HepG2 (cell line): Measurements from ENCODE around the gene GPC6. TPM values are rescaled to one million over a fixed set of nuclear protein-coding genes. Genes with fewer than 3 reads are reported as not detected.

ENCODE experiments used
- ARNT2 ChIP-seq: sonication (generic); formaldehyde crosslinking; IDR thresholded peaks from 2 replicates; pipeline ENCODE4 v1.8.0; 2022; ENCODE audit warnings: mild to moderate bottlenecking, low read depth, missing genetic modification reagents, moderate library complexity
- CBX2 ChIP-seq, 2 experiments: fragments of 200-600 bp in 1 of 2; sonication (generic); formaldehyde crosslinking in 1 of 2; IDR thresholded peaks; 2 replicates each; pipeline versions ENCODE4 v1.7.0 to v1.8.1; 2018 to 2022; ENCODE audit warnings: low read depth in 2 of 2, low read length in 1 of 2, mild to moderate bottlenecking in 1 of 2, missing genetic modification reagents in 1 of 2
- GTF2F1 ChIP-seq: fragments of 150-350 bp; IDR thresholded peaks from 2 replicates; pipeline ENCODE4 v1.6.1; 2014; ENCODE audit warnings: low read length
- HDAC2 ChIP-seq: sonication (generic); formaldehyde crosslinking; IDR thresholded peaks from 2 replicates; pipeline ENCODE4 v1.4.0; 2020; ENCODE audit warnings: missing genetic modification reagents
- HINFP ChIP-seq: sonication (generic); formaldehyde crosslinking; IDR thresholded peaks from 2 replicates; pipeline ENCODE4 v1.4.0; 2020; ENCODE audit warnings: low read depth, mild to moderate bottlenecking, missing genetic modification reagents
- HMGA1 ChIP-seq: sonication (generic); formaldehyde crosslinking; conservative IDR thresholded peaks from 2 replicates; pipeline ENCODE4 v1.4.0; 2020; ENCODE audit warnings: missing genetic modification reagents
- KLF6 ChIP-seq: IDR thresholded peaks from 2 replicates; pipeline ENCODE4 v1.8.0; 2016; ENCODE audit warnings: missing biosample characterization, missing genetic modification reagents
- NFKBIZ ChIP-seq: IDR thresholded peaks from 2 replicates; pipeline ENCODE4 v1.6.1; 2018; ENCODE audit warnings: missing genetic modification reagents, missing compliant biosample characterization
- RCOR2 ChIP-seq: IDR thresholded peaks from 2 replicates; pipeline ENCODE4 v1.6.1; 2016; ENCODE audit warnings: missing biosample characterization, missing genetic modification reagents
- RXRA ChIP-seq: sonication (generic); formaldehyde crosslinking; IDR thresholded peaks from 2 replicates; pipeline ENCODE4 v1.5.1; 2020; ENCODE audit warnings: missing genetic modification reagents
- SMC3 ChIP-seq: IDR thresholded peaks from 2 replicates; pipeline ENCODE4 v1.6.1; 2011; ENCODE audit warnings: low read length, improper control_type of control experiment
- UBTF ChIP-seq: sonication (generic); formaldehyde crosslinking; IDR thresholded peaks from 2 replicates; pipeline ENCODE4 v1.4.0; 2020; ENCODE audit warnings: mild to moderate bottlenecking, missing genetic modification reagents
- XBP1 ChIP-seq: sonication (generic); formaldehyde crosslinking; IDR thresholded peaks from 2 replicates; pipeline ENCODE4 v1.5.0; 2020; ENCODE audit warnings: missing genetic modification reagents
- ZFYVE20 ChIP-seq: sonication (generic); formaldehyde crosslinking; IDR thresholded peaks from 2 replicates; pipeline ENCODE4 v1.8.0; 2023; ENCODE audit warnings: low read depth, mild to moderate bottlenecking, moderate library complexity, missing genetic modification reagents, borderline replicate concordance
- ZNF331 ChIP-seq: sonication (generic); formaldehyde crosslinking; IDR thresholded peaks from 2 replicates; pipeline ENCODE4 v1.4.0; 2020; ENCODE audit warnings: missing genetic modification reagents
- ZNF333 ChIP-seq: sonication (generic); formaldehyde crosslinking; IDR thresholded peaks from 2 replicates; pipeline ENCODE4 v1.4.0; 2020; ENCODE audit warnings: mild to moderate bottlenecking, missing genetic modification reagents, borderline replicate concordance
- ZNF430 ChIP-seq: sonication (generic); formaldehyde crosslinking; IDR thresholded peaks from 2 replicates; pipeline ENCODE4 v1.9.0; 2021; ENCODE audit warnings: mild to moderate bottlenecking, missing genetic modification reagents
- ZNF549 ChIP-seq: sonication (generic); formaldehyde crosslinking; IDR thresholded peaks from 2 replicates; pipeline ENCODE4 v1.5.0; 2020; ENCODE audit warnings: missing genetic modification reagents
- ZNF619 ChIP-seq: sonication (generic); formaldehyde crosslinking; IDR thresholded peaks from 2 replicates; pipeline ENCODE4 v1.4.0; 2020; ENCODE audit warnings: mild to moderate bottlenecking, missing genetic modification reagents
- ZNF782 ChIP-seq: sonication (generic); formaldehyde crosslinking; IDR thresholded peaks from 2 replicates; pipeline ENCODE4 v1.4.0; 2020; ENCODE audit warnings: missing genetic modification reagents, mild to moderate bottlenecking, borderline replicate concordance
- ZNF841 ChIP-seq: sonication (generic); formaldehyde crosslinking; IDR thresholded peaks from 2 replicates; pipeline ENCODE4 v1.8.1; 2023; ENCODE audit warnings: missing genetic modification reagents, borderline replicate concordance
- ZSCAN21 ChIP-seq: sonication (generic); formaldehyde crosslinking; IDR thresholded peaks from 2 replicates; pipeline ENCODE4 v1.8.0; 2022; ENCODE audit warnings: mild to moderate bottlenecking, missing genetic modification reagents, moderate library complexity, borderline replicate concordance
- polyA plus RNA-seq, 8 experiments: library from polyadenylated mRNA; depleted of rRNA in 3 of 8; stranded (reverse) in 7 of 8; unstranded in 1 of 8; fragments of >200 nt; fragmentation: Illumina TruSeq in 4 of 8; extraction: Trizol in 4 of 8; gene quantifications; 2 replicates each; pipeline versions ENCODE4 v1.2.1 to v1.2.3, GENCODE V29; 2011 to 2016; ENCODE audit warnings: low read depth in 4 of 8, missing spikeins in 1 of 8, mixed read lengths in 1 of 8; ENCODE audit not compliant: insufficient read depth in 1 of 8
- total RNA-seq, 5 experiments: library from RNA; depleted of rRNA; stranded (reverse); fragments of >200 nt; fragmentation: Illumina TruSeq; extraction: Trizol; gene quantifications; 2 replicates each; pipeline ENCODE4 v1.2.3, GENCODE V29; 2016; ENCODE audit warnings: low read depth in 1 of 5
- TF ChIP-seq, protein P1 (sequence below): sonication (generic); formaldehyde crosslinking; IDR thresholded peaks from 2 replicates; pipeline ENCODE4 v1.4.0; 2020; ENCODE audit warnings: mild to moderate bottlenecking, missing genetic modification reagents
- TF ChIP-seq, protein P2 (sequence below): sonication (generic); formaldehyde crosslinking; IDR thresholded peaks from 2 replicates; pipeline ENCODE4 v1.8.1; 2023; ENCODE audit warnings: mild to moderate bottlenecking, missing genetic modification reagents, borderline replicate concordance
- TF ChIP-seq, protein P3 (sequence below): fragments of 450-650 bp; IDR thresholded peaks from 2 replicates; pipeline ENCODE4 v1.6.1; 2017; ENCODE audit warnings: mild to moderate bottlenecking

The GPC6 gene
- total and polyA plus RNA-seq, 2 of the 13 experiments (the other 11 are each of a cell fraction or from before 2014, with no cell fraction given), result 24.5 to 33.9 TPM

- no peak for TF ChIP-seq CBX2 (IDR thresholded peaks at IDR 0.05; ENCODE audit: low read depth, low read length)
- TF ChIP-seq CBX2 (CRISPR knock-in tag; IDR thresholded peaks at IDR 0.05; ENCODE audit: low read depth), result no peak
- no peak for TF ChIP-seq ZNF430 (CRISPR knock-in tag)
- TF ChIP-seq NFKBIZ (CRISPR knock-in tag), result no peak
- TF ChIP-seq, protein P1, sequence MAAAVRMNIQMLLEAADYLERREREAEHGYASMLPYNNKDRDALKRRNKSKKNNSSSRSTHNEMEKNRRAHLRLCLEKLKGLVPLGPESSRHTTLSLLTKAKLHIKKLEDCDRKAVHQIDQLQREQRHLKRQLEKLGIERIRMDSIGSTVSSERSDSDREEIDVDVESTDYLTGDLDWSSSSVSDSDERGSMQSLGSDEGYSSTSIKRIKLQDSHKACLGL, result no peak
- TF ChIP-seq ZSCAN21 (CRISPR knock-in tag), result no peak
- TF ChIP-seq ZNF331 (CRISPR knock-in tag), result 0 out of 2 replicates have a peak, but pooled peaks have one; percentile 9
- TF ChIP-seq, protein P2, sequence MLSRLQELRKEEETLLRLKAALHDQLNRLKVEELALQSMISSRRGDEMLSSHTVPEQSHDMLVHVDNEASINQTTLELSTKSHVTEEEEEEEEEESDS (CRISPR knock-in tag), result no peak
- no peak for TF ChIP-seq HMGA1 (CRISPR knock-in tag)
- TF ChIP-seq HINFP (CRISPR knock-in tag), result 0 out of 2 replicates have a peak, but pooled peaks have one; percentile 12
- TF ChIP-seq, protein P3, sequence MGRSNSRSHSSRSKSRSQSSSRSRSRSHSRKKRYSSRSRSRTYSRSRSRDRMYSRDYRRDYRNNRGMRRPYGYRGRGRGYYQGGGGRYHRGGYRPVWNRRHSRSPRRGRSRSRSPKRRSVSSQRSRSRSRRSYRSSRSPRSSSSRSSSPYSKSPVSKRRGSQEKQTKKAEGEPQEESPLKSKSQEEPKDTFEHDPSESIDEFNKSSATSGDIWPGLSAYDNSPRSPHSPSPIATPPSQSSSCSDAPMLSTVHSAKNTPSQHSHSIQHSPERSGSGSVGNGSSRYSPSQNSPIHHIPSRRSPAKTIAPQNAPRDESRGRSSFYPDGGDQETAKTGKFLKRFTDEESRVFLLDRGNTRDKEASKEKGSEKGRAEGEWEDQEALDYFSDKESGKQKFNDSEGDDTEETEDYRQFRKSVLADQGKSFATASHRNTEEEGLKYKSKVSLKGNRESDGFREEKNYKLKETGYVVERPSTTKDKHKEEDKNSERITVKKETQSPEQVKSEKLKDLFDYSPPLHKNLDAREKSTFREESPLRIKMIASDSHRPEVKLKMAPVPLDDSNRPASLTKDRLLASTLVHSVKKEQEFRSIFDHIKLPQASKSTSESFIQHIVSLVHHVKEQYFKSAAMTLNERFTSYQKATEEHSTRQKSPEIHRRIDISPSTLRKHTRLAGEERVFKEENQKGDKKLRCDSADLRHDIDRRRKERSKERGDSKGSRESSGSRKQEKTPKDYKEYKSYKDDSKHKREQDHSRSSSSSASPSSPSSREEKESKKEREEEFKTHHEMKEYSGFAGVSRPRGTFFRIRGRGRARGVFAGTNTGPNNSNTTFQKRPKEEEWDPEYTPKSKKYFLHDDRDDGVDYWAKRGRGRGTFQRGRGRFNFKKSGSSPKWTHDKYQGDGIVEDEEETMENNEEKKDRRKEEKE, result no peak
- no peak for TF ChIP-seq ZNF782
- no peak for TF ChIP-seq GTF2F1
- TF ChIP-seq UBTF (CRISPR knock-in tag), result peak; percentile 69
- no peak for TF ChIP-seq SMC3
- TF ChIP-seq ZNF549 (CRISPR knock-in tag), result no peak
- TF ChIP-seq ZNF841 (CRISPR knock-in tag), result no peak
- TF ChIP-seq ZNF619 (CRISPR knock-in tag), result no peak
- TF ChIP-seq XBP1 (CRISPR knock-in tag), result no peak
- TF ChIP-seq ZFYVE20 (CRISPR knock-in tag), result no peak
- no peak for TF ChIP-seq ARNT2 (CRISPR knock-in tag)
- no peak for TF ChIP-seq KLF6 (CRISPR knock-in tag)
- TF ChIP-seq RXRA, result no peak; the same call in 1 of the 2 replicates
- TF ChIP-seq RCOR2 (CRISPR knock-in tag), result no peak
- no peak for TF ChIP-seq ZNF333 (CRISPR knock-in tag)
- TF ChIP-seq HDAC2, result no peak
Measured at GRCh38 chr13:93227280-93227877, 772 bp downstream of the GPC6 start (continued).
